NCI-H82 (cell line): ENCODE data around the gene PPP4R3A.
"Not testable (repeated sequence)": the region's sequence is repeated elsewhere in the genome, so short reads cannot be mapped to it uniquely, and the experiment has no call there.

ENCODE experiments used
- DNase-seq: peaks from one replicate; lab custom pipeline; 2025; lab: John Stamatoyannopoulos, UW

Gene PPP4R3A

GRCh38 chr14:91409240-91409639, 100.9 kb downstream of the PPP4R3A start:
- not testable (repeated sequence) for DNase-seq
